ENCODE data around the gene BAHCC1. TPM values are rescaled to one million over a fixed set of nuclear protein-coding genes. Genes with fewer than 3 reads are reported as not detected.

Gene BAHCC1
- total and polyA plus RNA-seq, 2 of the 4 experiments (the other 2 are of a cell fraction): 0.36 to 7.8 TPM

DNA sequence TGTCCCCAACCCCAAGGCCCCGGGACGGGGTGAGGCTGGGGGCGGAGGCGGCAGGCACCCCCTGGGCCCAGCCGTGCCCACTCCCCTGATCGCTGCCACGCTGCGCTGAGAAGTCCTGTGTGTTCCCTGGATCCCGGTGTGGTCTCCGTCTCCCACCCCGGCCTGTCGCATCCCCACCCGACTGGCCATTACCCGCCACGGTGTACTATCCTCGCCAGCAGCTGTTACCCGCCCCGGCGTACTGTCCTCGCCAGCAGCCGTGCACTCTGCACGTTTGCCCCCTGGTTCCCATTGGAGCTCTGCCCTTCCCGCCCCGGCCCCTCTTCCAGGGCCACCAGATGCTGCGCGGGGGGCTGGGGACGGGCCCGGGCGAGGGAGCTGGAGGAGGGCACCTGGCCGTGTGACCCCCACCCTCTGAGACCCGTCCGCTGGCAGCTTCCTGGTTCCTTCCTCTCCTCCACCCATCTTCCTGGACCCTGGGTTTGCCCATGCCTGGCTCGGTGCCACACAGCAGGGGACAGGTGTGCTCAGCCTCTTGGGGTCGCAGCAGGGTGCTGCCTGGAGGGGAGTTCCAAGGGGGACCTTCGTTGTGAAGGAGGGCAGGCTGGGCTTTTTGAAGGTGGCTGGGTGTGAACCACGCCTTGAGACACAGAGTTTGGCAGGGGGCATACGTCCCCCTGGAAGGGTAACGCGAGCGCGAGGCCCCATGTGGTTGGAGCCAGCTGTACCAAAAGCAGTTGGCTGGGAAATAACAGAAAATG, 19.7 kb downstream of the BAHCC1 start:
- H3K56ac ChIP-seq (ENCODE audit: extremely low read depth, insufficient read depth, low read length): no peak overlapping the region
- DNase-seq (no peak), ATAC-seq (ENCODE audit: low read depth) (no peak)
- no peak overlapping the region for H3K4me3 ChIP-seq (ENCODE audit: insufficient read depth, low read depth, low read length)
- in situ Hi-C loops (cut with MboI; ENCODE audit: low sequenced_read_pairs): no loop called here
- intact Hi-C loops (cut with micrococcal nuclease): no loop called here
- BruUV-seq (replicated peaks): no TSS peak
- 93% methylated on average over 17 of the region's 41 CpGs; no CpG with 5 or more reads in 1 of the 2 experiments for WGBS, 2 experiments (ENCODE audit: extremely low coverage in 2 of 2, insufficient read length in 1 of 2)
- no peak overlapping the region for H3K27ac ChIP-seq (ENCODE audit: insufficient read depth, low read length)
- no peak overlapping the region for H4K5ac ChIP-seq (ENCODE audit: low read depth, low read length)
- no peak overlapping the region for H2BK5ac ChIP-seq (ENCODE audit: low read depth, low read length, poor library complexity, severe bottlenecking)
- ChIA-PET CTCF (no interaction called here), POLR2A (ENCODE audit: unreplicated experiment) (no interaction called here)
- no peak overlapping the region for H2BK20ac ChIP-seq (ENCODE audit: low read depth, low read length)
- H3K4me2 ChIP-seq (ENCODE audit: low read depth, low read length): no peak overlapping the region
- no peaks in the 10 kb centered on the region for H3K27me3 ChIP-seq (ENCODE audit: control insufficient read depth, insufficient read depth, low read length)
- no peak overlapping the region for H3K18ac ChIP-seq (ENCODE audit: low read depth, low read length)
- dilution Hi-C loops (cut with HindIII; ENCODE audit: low sequenced_read_pairs, unreplicated experiment): no loop called here
- no peak overlapping the region for H2AFZ ChIP-seq (replicated peaks; ENCODE audit: low read length, poor library complexity)
- peaks cover 22% of the 10 kb centered on the region for H3K4me1 ChIP-seq (ENCODE audit: control insufficient read depth, insufficient read depth, low read length)
- no peak overlapping the region for H4K8ac ChIP-seq (ENCODE audit: low read depth in 2 of 2, low read length in 2 of 2)
- H2BK15ac ChIP-seq (ENCODE audit: low read depth, low read length): no peak overlapping the region
- H3K14ac ChIP-seq (replicated peaks; ENCODE audit: low read depth, low read length): no peak overlapping the region
- H3K79me1 ChIP-seq (ENCODE audit: low read depth in 1 of 2, low read length in 2 of 2): peaks cover 9 to 52% of the 10 kb centered on the region in 2 experiments
- no peak overlapping the region for H2BK120ac ChIP-seq (ENCODE audit: low read depth, low read length)
- no peak overlapping the region for H3K23ac ChIP-seq (ENCODE audit: low read depth, low read length)
- no peak overlapping the region for H2AK9ac ChIP-seq (replicated peaks; ENCODE audit: low read depth, low read length, poor library complexity)
- H3K9me1 ChIP-seq (ENCODE audit: insufficient read depth, low read length): peaks cover 17% of the 10 kb centered on the region
- no peaks in the 10 kb centered on the region for H3K36me3 ChIP-seq (ENCODE audit: control insufficient read depth, insufficient read depth, low read length)
- H2AK5ac ChIP-seq (ENCODE audit: low read depth, low read length): no peak overlapping the region
- TF ChIP-seq SMC3 (IDR thresholded peaks at IDR 0.05; ENCODE audit: low read depth, low read length) (no peak), FOS (IDR thresholded peaks at IDR 0.05; ENCODE audit: low read depth, low read length) (no peak), RCOR1 (IDR thresholded peaks at IDR 0.05; ENCODE audit: insufficient replicate concordance, low read length) (no peak), MXI1 (IDR thresholded peaks at IDR 0.05; ENCODE audit: borderline replicate concordance, low read depth, low read length) (no peak), NFE2L2 (IDR thresholded peaks at IDR 0.05; ENCODE audit: low read depth, low read length) (no peak), RFX5 (IDR thresholded peaks at IDR 0.05; ENCODE audit: low read depth, low read length) (no peak)
- TF ChIP-seq, protein P1, sequence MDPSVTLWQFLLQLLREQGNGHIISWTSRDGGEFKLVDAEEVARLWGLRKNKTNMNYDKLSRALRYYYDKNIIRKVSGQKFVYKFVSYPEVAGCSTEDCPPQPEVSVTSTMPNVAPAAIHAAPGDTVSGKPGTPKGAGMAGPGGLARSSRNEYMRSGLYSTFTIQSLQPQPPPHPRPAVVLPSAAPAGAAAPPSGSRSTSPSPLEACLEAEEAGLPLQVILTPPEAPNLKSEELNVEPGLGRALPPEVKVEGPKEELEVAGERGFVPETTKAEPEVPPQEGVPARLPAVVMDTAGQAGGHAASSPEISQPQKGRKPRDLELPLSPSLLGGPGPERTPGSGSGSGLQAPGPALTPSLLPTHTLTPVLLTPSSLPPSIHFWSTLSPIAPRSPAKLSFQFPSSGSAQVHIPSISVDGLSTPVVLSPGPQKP (IDR thresholded peaks at IDR 0.05; ENCODE audit: borderline replicate concordance, low read depth, low read length): no peak
- TF ChIP-seq, protein P2, sequence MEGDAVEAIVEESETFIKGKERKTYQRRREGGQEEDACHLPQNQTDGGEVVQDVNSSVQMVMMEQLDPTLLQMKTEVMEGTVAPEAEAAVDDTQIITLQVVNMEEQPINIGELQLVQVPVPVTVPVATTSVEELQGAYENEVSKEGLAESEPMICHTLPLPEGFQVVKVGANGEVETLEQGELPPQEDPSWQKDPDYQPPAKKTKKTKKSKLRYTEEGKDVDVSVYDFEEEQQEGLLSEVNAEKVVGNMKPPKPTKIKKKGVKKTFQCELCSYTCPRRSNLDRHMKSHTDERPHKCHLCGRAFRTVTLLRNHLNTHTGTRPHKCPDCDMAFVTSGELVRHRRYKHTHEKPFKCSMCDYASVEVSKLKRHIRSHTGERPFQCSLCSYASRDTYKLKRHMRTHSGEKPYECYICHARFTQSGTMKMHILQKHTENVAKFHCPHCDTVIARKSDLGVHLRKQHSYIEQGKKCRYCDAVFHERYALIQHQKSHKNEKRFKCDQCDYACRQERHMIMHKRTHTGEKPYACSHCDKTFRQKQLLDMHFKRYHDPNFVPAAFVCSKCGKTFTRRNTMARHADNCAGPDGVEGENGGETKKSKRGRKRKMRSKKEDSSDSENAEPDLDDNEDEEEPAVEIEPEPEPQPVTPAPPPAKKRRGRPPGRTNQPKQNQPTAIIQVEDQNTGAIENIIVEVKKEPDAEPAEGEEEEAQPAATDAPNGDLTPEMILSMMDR (conservative IDR thresholded peaks at IDR 0.05; ENCODE audit: low read depth, low read length): no peak
- no peak overlapping the region for H3K4ac ChIP-seq (ENCODE audit: low read depth, low read length)
- H3K9ac ChIP-seq (ENCODE audit: low read depth, low read length): no peak overlapping the region
- peaks cover 16% of the 10 kb centered on the region for H4K20me1 ChIP-seq (ENCODE audit: insufficient read depth, low read length)
- no peaks in the 10 kb centered on the region for H3K9me3 ChIP-seq (ENCODE audit: control insufficient read depth, insufficient read depth, low read length)
- H4K91ac ChIP-seq (ENCODE audit: insufficient read depth, low read depth, low read length): no peak overlapping the region
